Chondrocyte (in vitro differentiated cells): ENCODE data around the gene ZNF473. TPM values are rescaled to one million over a fixed set of nuclear protein-coding genes. Genes with fewer than 3 reads are reported as not detected.
"Not testable (repeated sequence)": the region's sequence is repeated elsewhere in the genome, so short reads cannot be mapped to it uniquely, and the experiment has no call there.

Source experiments
- DNase-seq: peaks from one replicate; pipeline ENCODE4 v3.0.0; 2021; ENCODE audit warnings: mixed read lengths, low spot score
- H3K27ac Mint-ChIP-seq: one replicate; pipeline ENCODE4 v1.8.0; 2021; ENCODE audit warnings: mild to moderate bottlenecking, moderate library complexity, mixed read lengths; ENCODE audit not compliant: unreplicated experiment
- H3K27me3 Mint-ChIP-seq: 2 replicates; pipeline ENCODE4 v1.8.0; 2021; ENCODE audit warnings: low read depth, mixed read lengths
- H3K36me3 Mint-ChIP-seq: 2 replicates; pipeline ENCODE4 v1.8.0; 2021; ENCODE audit warnings: low read depth, mixed read lengths
- H3K4me1 Mint-ChIP-seq: 2 replicates; pipeline ENCODE4 v1.8.0; 2021; ENCODE audit warnings: low read depth, mild to moderate bottlenecking, mixed read lengths
- H3K4me3 Mint-ChIP-seq: one replicate; pipeline ENCODE4 v1.8.0; 2021; ENCODE audit warnings: mild to moderate bottlenecking, moderate library complexity, mixed read lengths; ENCODE audit not compliant: unreplicated experiment
- H3K9me3 Mint-ChIP-seq: 2 replicates; pipeline ENCODE4 v1.8.0; 2021; ENCODE audit warnings: low read depth, mixed read lengths
- total RNA-seq: library from RNA; stranded (reverse); gene quantifications from 3 replicates; pipeline ENCODE4 v1.2.1, GENCODE V29; 2021
- TF ChIP-seq, protein P1 (sequence below): fragments of 200-600 bp; sonication (generic); IDR thresholded peaks from 2 replicates; pipeline ENCODE4 v1.5.0; 2021; ENCODE audit warnings: antibody characterized with exemption, mild to moderate bottlenecking, moderate library complexity

Gene ZNF473
- total RNA-seq, 1 donor from 2014 or later: 7.3 TPM

- not testable (repeated sequence) for H3K9me3 Mint-ChIP-seq, H3K4me1 Mint-ChIP-seq, H3K36me3 Mint-ChIP-seq, H3K4me3 Mint-ChIP-seq, DNase-seq, H3K27ac Mint-ChIP-seq, H3K27me3 Mint-ChIP-seq
- TF ChIP-seq, protein P1, sequence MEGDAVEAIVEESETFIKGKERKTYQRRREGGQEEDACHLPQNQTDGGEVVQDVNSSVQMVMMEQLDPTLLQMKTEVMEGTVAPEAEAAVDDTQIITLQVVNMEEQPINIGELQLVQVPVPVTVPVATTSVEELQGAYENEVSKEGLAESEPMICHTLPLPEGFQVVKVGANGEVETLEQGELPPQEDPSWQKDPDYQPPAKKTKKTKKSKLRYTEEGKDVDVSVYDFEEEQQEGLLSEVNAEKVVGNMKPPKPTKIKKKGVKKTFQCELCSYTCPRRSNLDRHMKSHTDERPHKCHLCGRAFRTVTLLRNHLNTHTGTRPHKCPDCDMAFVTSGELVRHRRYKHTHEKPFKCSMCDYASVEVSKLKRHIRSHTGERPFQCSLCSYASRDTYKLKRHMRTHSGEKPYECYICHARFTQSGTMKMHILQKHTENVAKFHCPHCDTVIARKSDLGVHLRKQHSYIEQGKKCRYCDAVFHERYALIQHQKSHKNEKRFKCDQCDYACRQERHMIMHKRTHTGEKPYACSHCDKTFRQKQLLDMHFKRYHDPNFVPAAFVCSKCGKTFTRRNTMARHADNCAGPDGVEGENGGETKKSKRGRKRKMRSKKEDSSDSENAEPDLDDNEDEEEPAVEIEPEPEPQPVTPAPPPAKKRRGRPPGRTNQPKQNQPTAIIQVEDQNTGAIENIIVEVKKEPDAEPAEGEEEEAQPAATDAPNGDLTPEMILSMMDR: peak; percentile 57
Observed at GRCh38 chr19:50090706-50091105, 64.9 kb downstream of the ZNF473 start.

DNA sequence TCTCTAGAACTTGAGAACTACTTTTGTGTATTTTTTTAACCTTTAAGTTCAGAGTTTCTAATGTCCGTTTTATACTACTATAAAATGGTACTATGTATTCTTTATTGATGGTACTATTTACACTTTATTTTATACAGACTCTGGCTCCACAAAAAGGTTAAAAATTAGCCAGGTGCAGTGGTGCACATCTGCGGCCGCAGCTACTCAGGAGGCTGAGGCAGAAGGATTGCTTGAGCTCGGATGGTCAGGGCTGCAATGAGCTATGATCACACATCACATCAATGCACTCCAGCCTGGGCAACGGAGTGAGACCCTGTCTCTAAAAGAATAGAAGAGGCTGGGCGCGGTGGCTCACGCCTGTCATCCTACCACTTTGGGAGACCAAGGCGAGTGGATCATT is 66.0 kb downstream of the ZNF473 start:
- H3K9me3 Mint-ChIP-seq, H3K27me3 Mint-ChIP-seq, H3K36me3 Mint-ChIP-seq, H3K27ac Mint-ChIP-seq, DNase-seq, H3K4me1 Mint-ChIP-seq, H3K4me3 Mint-ChIP-seq: not testable (repeated sequence)

DNA sequence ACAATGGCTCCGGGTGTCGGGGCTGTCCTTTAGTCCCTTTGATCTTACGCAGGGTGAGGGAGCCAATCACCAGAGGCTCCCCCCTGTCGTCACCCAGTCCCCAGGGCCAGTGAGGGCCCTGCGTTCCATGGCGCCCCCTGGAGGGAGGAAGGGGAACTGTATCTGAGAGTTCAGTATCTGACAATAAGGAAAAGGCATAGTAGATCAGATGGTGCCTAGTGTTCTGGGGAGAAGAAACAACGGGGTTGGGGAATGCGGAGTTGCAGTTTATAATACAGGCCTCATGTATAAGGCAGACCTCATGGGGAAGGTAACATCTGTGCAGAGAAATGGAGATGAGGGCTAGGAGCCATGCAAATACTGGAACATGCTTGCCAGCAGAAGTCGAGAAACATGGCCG is 66.8 kb downstream of the ZNF473 start:
- not testable (repeated sequence) for H3K27me3 Mint-ChIP-seq, DNase-seq, H3K27ac Mint-ChIP-seq, H3K9me3 Mint-ChIP-seq, H3K36me3 Mint-ChIP-seq, H3K4me3 Mint-ChIP-seq, H3K4me1 Mint-ChIP-seq

GRCh38 chr19:50097884-50098283 is 72.1 kb downstream of the ZNF473 start:
- H3K4me1 Mint-ChIP-seq, H3K36me3 Mint-ChIP-seq, H3K9me3 Mint-ChIP-seq, H3K27me3 Mint-ChIP-seq, H3K27ac Mint-ChIP-seq, DNase-seq, H3K4me3 Mint-ChIP-seq: not testable (repeated sequence)

- DNase-seq: peak; percentile 99
- H3K27ac Mint-ChIP-seq, H3K4me1 Mint-ChIP-seq, H3K27me3 Mint-ChIP-seq, H3K9me3 Mint-ChIP-seq, H3K4me3 Mint-ChIP-seq, H3K36me3 Mint-ChIP-seq: not testable (repeated sequence)
Observed at GRCh38 chr19:50098892-50099291, 73.1 kb downstream of the ZNF473 start.

- not testable (repeated sequence) for H3K36me3 Mint-ChIP-seq, H3K4me3 Mint-ChIP-seq, H3K27ac Mint-ChIP-seq, H3K27me3 Mint-ChIP-seq, H3K4me1 Mint-ChIP-seq, DNase-seq, H3K9me3 Mint-ChIP-seq
Observed at GRCh38 chr19:50099696-50100095, 73.9 kb downstream of the ZNF473 start.

DNA sequence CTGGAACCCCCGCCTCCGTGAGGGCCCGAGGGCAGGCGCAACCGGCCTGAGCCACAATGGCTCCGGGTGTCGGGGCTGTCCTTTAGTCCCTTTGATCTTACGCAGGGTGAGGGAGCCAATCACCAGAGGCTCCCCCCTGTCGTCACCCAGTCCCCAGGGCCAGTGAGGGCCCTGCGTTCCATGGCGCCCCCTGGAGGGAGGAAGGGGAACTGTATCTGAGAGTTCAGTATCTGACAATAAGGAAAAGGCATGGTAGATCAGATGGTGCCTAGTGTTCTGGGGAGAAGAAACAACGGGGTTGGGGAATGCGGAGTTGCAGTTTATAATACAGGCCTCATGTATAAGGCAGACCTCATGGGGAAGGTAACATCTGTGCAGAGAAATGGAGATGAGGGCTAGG is 75.1 kb downstream of the ZNF473 start:
- H3K27ac Mint-ChIP-seq, DNase-seq, H3K36me3 Mint-ChIP-seq, H3K4me3 Mint-ChIP-seq, H3K27me3 Mint-ChIP-seq, H3K4me1 Mint-ChIP-seq, H3K9me3 Mint-ChIP-seq: not testable (repeated sequence)

Other genes starting within 250 kb of the ZNF473 start
- 10.2 to 19.8 TPM (median 10.8 TPM) in 3 replicates for gene FUZ, start 212.7 kb upstream of the ZNF473 start, total RNA-seq
- gene MED25, start 207.7 kb upstream of the ZNF473 start, total RNA-seq: 40.0 to 44.6 TPM (median 40.1 TPM) in 3 replicates
- gene PTOV1, start 174.8 kb upstream of the ZNF473 start, total RNA-seq: 168 to 229 TPM (median 170 TPM) in 3 replicates
- gene PNKP, start 158.4 kb upstream of the ZNF473 start, total RNA-seq: 51.4 to 97.0 TPM (median 52.4 TPM) in 3 replicates
- gene AKT1S1, start 148.7 kb upstream of the ZNF473 start, total RNA-seq: 52.0 to 70.5 TPM (median 55.8 TPM) in 3 replicates
- gene TBC1D17, start 148.3 kb upstream of the ZNF473 start, total RNA-seq: 36.3 to 45.3 TPM (median 44.8 TPM) in 3 replicates
- 0.17 TPM in 1 of 3 replicates, not detected in the others for gene IL4I1, start 129.1 kb upstream of the ZNF473 start, total RNA-seq
- 16.7 to 53.4 TPM (median 53.3 TPM) in 3 replicates for gene ATF5, start 96.8 kb upstream of the ZNF473 start, total RNA-seq
- 41.0 to 50.5 TPM (median 44.7 TPM) in 3 replicates for gene NUP62, start 96.5 kb upstream of the ZNF473 start, total RNA-seq
- gene SIGLEC11, start 64.8 kb upstream of the ZNF473 start, total RNA-seq: not detected in 3 replicates
- 21.0 to 21.9 TPM (median 21.1 TPM) in 3 replicates for gene VRK3, start 633 bp upstream of the ZNF473 start, total RNA-seq
- not detected in 3 replicates for gene IZUMO2, start 137.3 kb downstream of the ZNF473 start, total RNA-seq
- gene MYH14, start 177.6 kb downstream of the ZNF473 start, total RNA-seq: 0.68 to 10.2 TPM (median 8.6 TPM) in 3 replicates